GM12873 (cell line): ENCODE results near the gene MOB2.

Experiments used
- CTCF ChIP-seq: IDR thresholded peaks from 2 replicates; pipeline ENCODE4 v1.5.1; 2012; ENCODE audit warnings: low read depth, mild to moderate bottlenecking, moderate library complexity, low read length, control low read depth; ENCODE audit not compliant: insufficient read depth; ENCODE audit errors: missing control alignments

MOB2 gene

DNA sequence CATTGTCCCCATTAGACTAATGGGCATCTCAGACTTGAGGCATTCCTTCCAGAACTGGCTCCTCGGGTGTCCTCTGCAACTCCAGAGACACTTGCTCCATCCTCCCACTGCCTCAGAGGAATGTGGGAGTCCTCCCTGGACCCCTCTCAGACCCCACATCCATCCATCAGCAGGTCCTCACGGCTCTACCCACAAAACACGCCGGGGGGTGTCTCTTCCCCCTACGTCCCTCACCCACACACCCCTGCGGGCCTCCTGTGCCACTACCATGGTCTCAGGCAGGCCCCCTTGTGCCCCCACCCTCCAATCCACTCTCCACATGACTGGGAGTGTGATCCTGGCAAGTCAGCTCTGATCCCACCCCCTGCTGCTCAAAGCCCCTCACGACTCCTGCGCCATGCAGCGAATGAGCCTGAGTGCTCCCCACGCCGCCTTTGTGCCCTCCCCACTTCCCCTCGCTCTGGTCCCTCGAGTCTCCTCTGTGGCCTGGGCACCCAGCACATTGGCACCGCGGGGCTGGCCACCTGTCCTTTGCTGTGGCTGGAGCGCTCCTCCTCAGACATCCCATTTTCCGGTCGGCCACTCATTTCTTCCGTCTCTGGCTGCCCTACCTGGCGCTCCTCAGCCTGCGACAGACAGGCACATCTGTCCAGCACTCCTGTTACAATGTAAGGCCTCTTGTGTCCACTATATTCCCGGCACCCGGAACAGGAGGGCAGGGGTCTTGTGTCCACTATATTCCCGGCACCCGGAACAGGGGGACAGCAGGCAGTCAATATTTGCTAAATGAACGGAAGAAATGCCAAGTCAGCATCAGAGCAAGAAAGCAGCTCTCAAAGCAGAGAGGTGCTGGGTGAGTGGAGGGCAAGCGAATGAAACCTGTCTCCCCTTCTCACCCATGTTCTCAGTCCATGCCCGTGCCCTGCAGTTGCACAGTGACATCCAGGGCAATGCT is 14.2 kb upstream of the MOB2 start:
- no peak for TF ChIP-seq CTCF

GRCh38 chr11:1499899-1500298 is 13.3 kb upstream of the MOB2 start:
- no peak for TF ChIP-seq CTCF

- no peak for TF ChIP-seq CTCF
These were observed 12.8 kb upstream of the MOB2 start for GRCh38 chr11:1499261-1499890.

DNA sequence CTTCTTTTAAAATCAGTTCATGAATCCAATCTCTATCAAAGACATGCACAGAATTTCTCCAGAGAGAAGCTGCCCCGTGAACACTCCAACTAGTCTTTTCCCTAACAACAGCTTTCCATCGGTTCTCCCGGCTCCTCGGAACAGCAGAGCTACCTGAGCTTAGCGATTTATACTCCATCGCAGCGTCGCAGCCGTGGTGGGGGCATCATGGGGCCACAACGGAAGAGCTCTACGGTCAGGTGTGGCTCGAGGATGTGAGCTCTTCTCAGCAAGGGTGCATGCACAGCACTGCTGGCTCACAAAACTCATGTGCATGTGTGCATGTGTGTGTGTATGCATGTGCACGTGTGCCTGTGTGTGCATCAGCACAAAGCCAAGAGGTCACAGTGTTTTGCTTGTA is 11.7 kb upstream of the MOB2 start:
- TF ChIP-seq CTCF, result no peak

- TF ChIP-seq CTCF, result no peak
These were observed 11.0 kb upstream of the MOB2 start for GRCh38 chr11:1497600-1497999.

- no peak for TF ChIP-seq CTCF
These were observed 10.1 kb upstream of the MOB2 start for GRCh38 chr11:1496761-1497095.

DNA sequence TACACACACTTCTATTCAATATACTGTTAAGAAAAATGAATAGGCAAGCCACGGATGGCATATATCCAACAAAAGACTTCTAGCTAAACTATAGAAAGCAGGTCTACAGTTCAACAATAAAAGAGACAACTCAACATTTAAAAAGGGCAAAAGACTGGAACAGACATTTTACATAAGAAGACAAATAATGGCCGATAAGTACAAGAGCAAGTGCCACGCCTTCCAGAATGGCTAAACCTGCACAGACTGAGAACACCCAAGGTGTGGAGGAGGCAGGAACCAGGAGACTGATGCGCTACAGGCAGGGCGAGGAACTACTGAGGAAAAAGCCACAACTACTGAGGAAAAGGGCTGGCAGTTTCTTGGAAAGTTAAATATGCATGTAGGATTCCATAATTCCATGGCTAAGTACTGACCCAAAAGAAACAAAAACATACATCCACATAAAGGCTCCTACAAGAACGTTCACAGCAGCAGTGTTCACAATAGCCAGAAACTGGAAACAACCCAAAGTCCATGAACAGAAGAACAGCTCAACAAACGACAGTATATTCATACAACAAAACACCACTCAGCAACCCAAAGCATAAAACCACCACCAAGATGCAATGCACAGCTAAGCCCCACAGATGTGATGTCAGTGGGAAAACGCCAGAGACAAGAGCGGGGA is 9.6 kb upstream of the MOB2 start:
- no peak for TF ChIP-seq CTCF
